Activated CD4-positive, CD25-positive, alpha-beta regulatory T cell (primary cell): Measurements from ENCODE around the gene LILRA2.
"Not testable (repeated sequence)": the region's sequence is repeated elsewhere in the genome, so short reads cannot be mapped to it uniquely, and the experiment has no call there.

Experiments
- DNase-seq, 4 experiments: peaks; one replicate each; lab custom pipeline; 2025; lab: John Stamatoyannopoulos, UW

The LILRA2 gene

GRCh38 chr19:54573330-54573872, at the start of gene LILRA2:
Gene LILRA2 (plus strand): TSS chr19:54573790. CDS start chr19:54573879, 89 bp downstream.
- no peak for DNase-seq

GRCh38 chr19:54525636-54526035, 48.0 kb upstream of the LILRA2 start:
- no peak for DNase-seq

- no peak for DNase-seq
Measured at GRCh38 chr19:54526972-54527371, 46.6 kb upstream of the LILRA2 start.

- no peak for DNase-seq
Measured at GRCh38 chr19:54530866-54531265, 42.7 kb upstream of the LILRA2 start.

- DNase-seq: no peak
Measured at GRCh38 chr19:54532528-54532927, 41.1 kb upstream of the LILRA2 start.

- no peak for DNase-seq
Measured at GRCh38 chr19:54533476-54533875, 40.1 kb upstream of the LILRA2 start.

GRCh38 chr19:54534156-54534555, 39.4 kb upstream of the LILRA2 start:
- DNase-seq: no peak

- DNase-seq: no peak
Measured at GRCh38 chr19:54535601-54536000, 38.0 kb upstream of the LILRA2 start.

- DNase-seq: no peak
Measured at GRCh38 chr19:54536956-54537355, 36.6 kb upstream of the LILRA2 start.

GRCh38 chr19:54541712-54542111, 31.9 kb upstream of the LILRA2 start:
- DNase-seq: no peak

- DNase-seq: no peak
Measured at GRCh38 chr19:54548806-54549205, 24.8 kb upstream of the LILRA2 start.

GRCh38 chr19:54549224-54549623, 24.4 kb upstream of the LILRA2 start:
- no peak for DNase-seq

GRCh38 chr19:54551293-54551692, 22.3 kb upstream of the LILRA2 start:
- no peak for DNase-seq

- no peak for DNase-seq
Measured at GRCh38 chr19:54551950-54552912, 21.4 kb upstream of the LILRA2 start.

GRCh38 chr19:54552913-54553310, 20.7 kb upstream of the LILRA2 start:
- no peak for DNase-seq

GRCh38 chr19:54554006-54554405, 19.6 kb upstream of the LILRA2 start:
- no peak for DNase-seq

- no peak for DNase-seq
Measured at GRCh38 chr19:54554896-54555295, 18.7 kb upstream of the LILRA2 start.

GRCh38 chr19:54556194-54556593, 17.4 kb upstream of the LILRA2 start:
- DNase-seq: no peak

- DNase-seq: no peak
Measured at GRCh38 chr19:54558339-54558738, 15.3 kb upstream of the LILRA2 start.

GRCh38 chr19:54560881-54561385, 12.7 kb upstream of the LILRA2 start:
- no peak for DNase-seq

GRCh38 chr19:54561840-54562239, 11.8 kb upstream of the LILRA2 start:
- no peak for DNase-seq

GRCh38 chr19:54563206-54563605, 10.4 kb upstream of the LILRA2 start:
- not testable (repeated sequence) for DNase-seq

- DNase-seq: no peak
Measured at GRCh38 chr19:54570316-54570715, 3.3 kb upstream of the LILRA2 start.
